Mesenchymal stem cell (in vitro differentiated cells and primary cell): Measurements from ENCODE around the gene CPT2.
A peak's percentile ranks its signal among the peaks of the same experiment; 100 is the strongest.
"Not testable (repeated sequence)": the region's sequence is repeated elsewhere in the genome, so short reads cannot be mapped to it uniquely, and the experiment has no call there.

ENCODE experiments used
- DNase-seq: peaks from one replicate; pipeline ENCODE4 v3.0.0-alpha.2; 2013
- H2AFZ ChIP-seq: one replicate; pipeline ENCODE4 v1.6.1; 2013; ENCODE audit warnings: low read depth, mild to moderate bottlenecking, control low read depth, inconsistent platforms, low read length, moderate library complexity
- H2AK5ac ChIP-seq: 2 replicates; pipeline ENCODE4 v1.6.1; 2013; ENCODE audit warnings: low read length, moderate library complexity, mild to moderate bottlenecking, inconsistent platforms; ENCODE audit not compliant: severe bottlenecking
- H2BK120ac ChIP-seq: one replicate; pipeline ENCODE4 v1.6.1; 2013; ENCODE audit warnings: low read depth, mild to moderate bottlenecking, inconsistent platforms, low read length, moderate library complexity
- H2BK12ac ChIP-seq, 2 experiments: one replicate each; pipeline ENCODE4 v1.6.1; 2013; ENCODE audit warnings: inconsistent platforms in 2 of 2, low read length in 2 of 2, mild to moderate bottlenecking in 2 of 2, moderate library complexity in 2 of 2, control low read depth in 1 of 2
- H2BK15ac ChIP-seq: one replicate; pipeline ENCODE4 v1.6.1; 2013; ENCODE audit warnings: mild to moderate bottlenecking, low read depth, inconsistent platforms; ENCODE audit not compliant: poor library complexity, severe bottlenecking
- H2BK5ac ChIP-seq: 2 replicates; pipeline ENCODE4 v1.6.1; 2013; ENCODE audit warnings: low read depth, mild to moderate bottlenecking, low read length, control low read depth, inconsistent platforms; ENCODE audit not compliant: poor library complexity, severe bottlenecking
- H3K14ac ChIP-seq, 2 experiments: one replicate each; pipeline ENCODE4 v1.6.1; 2013; ENCODE audit warnings: inconsistent platforms in 2 of 2, low read length in 2 of 2, control low read depth in 1 of 2, mild to moderate bottlenecking in 1 of 2, moderate library complexity in 1 of 2
- H3K18ac ChIP-seq, 2 experiments: one replicate each; pipeline ENCODE4 v1.6.1; 2013; ENCODE audit warnings: inconsistent platforms in 2 of 2, low read length in 2 of 2, control low read depth in 1 of 2, low read depth in 1 of 2, mild to moderate bottlenecking in 1 of 2
- H3K23ac ChIP-seq, 2 experiments: one replicate each; pipeline ENCODE4 v1.6.1; 2013; ENCODE audit warnings: inconsistent platforms in 2 of 2, low read length in 2 of 2, mild to moderate bottlenecking in 2 of 2, moderate library complexity in 2 of 2, control low read depth in 1 of 2
- H3K27ac ChIP-seq: 2 replicates; pipeline ENCODE4 v1.5.1; 2013; ENCODE audit warnings: mild to moderate bottlenecking, moderate library complexity, low read length, control low read depth, inconsistent platforms; ENCODE audit not compliant: poor library complexity, severe bottlenecking
- H3K27me3 ChIP-seq, 2 experiments: 2 replicates each; pipeline versions ENCODE4 v1.6.1 to v1.7.0; 2013; ENCODE audit warnings: low read length in 2 of 2, mild to moderate bottlenecking in 2 of 2, moderate library complexity in 2 of 2, control low read depth in 1 of 2, inconsistent platforms in 1 of 2; ENCODE audit not compliant: control insufficient read depth in 1 of 2, insufficient read depth in 1 of 2
- H3K36me3 ChIP-seq, 2 experiments: 2 replicates each; pipeline versions ENCODE4 v1.6.1 to v1.7.0; 2013; ENCODE audit warnings: low read length in 2 of 2, control low read depth in 1 of 2, inconsistent platforms in 1 of 2, low read depth in 1 of 2, mild to moderate bottlenecking in 1 of 2; ENCODE audit not compliant: insufficient read depth in 2 of 2, control insufficient read depth in 1 of 2
- H3K4ac ChIP-seq, 2 experiments: one replicate each; pipeline ENCODE4 v1.6.1; 2013; ENCODE audit warnings: inconsistent platforms in 2 of 2, low read length in 2 of 2, mild to moderate bottlenecking in 2 of 2, moderate library complexity in 2 of 2, control low read depth in 1 of 2, low read depth in 1 of 2
- H3K4me1 ChIP-seq: 2 replicates; pipeline ENCODE4 v1.6.1; 2013; ENCODE audit warnings: low read depth, low read length, control low read depth; ENCODE audit not compliant: control insufficient read depth, insufficient read depth
- H3K4me2 ChIP-seq: 2 replicates; pipeline ENCODE4 v1.6.1; 2013; ENCODE audit warnings: low read length, mild to moderate bottlenecking, inconsistent platforms; ENCODE audit not compliant: poor library complexity, severe bottlenecking
- H3K4me3 ChIP-seq, 2 experiments: 2 replicates each; pipeline versions ENCODE4 v1.5.1 to v1.7.0; 2013; ENCODE audit warnings: low read length in 2 of 2, mild to moderate bottlenecking in 2 of 2, control low read depth in 1 of 2, low read depth in 1 of 2; ENCODE audit not compliant: insufficient read depth in 1 of 2
- H3K79me1 ChIP-seq: replicated peaks from 2 replicates; pipeline ENCODE4 v1.6.1; 2013; ENCODE audit warnings: mild to moderate bottlenecking, control low read depth, low read length, inconsistent platforms; ENCODE audit not compliant: poor library complexity, severe bottlenecking
- H3K9ac ChIP-seq: 2 replicates; pipeline ENCODE4 v1.7.0; 2013; ENCODE audit warnings: mild to moderate bottlenecking, low read length, moderate library complexity
- H3K9me3 ChIP-seq: 2 replicates; pipeline ENCODE4 v1.7.0; 2013; ENCODE audit warnings: mild to moderate bottlenecking, low read length; ENCODE audit not compliant: control insufficient read depth
- H4K8ac ChIP-seq: one replicate; pipeline ENCODE4 v1.6.1; 2013; ENCODE audit warnings: inconsistent platforms, mild to moderate bottlenecking, low read length, moderate library complexity
- H4K91ac ChIP-seq: one replicate; pipeline ENCODE4 v1.6.1; 2013; ENCODE audit warnings: mild to moderate bottlenecking, low read length, inconsistent platforms
- WGBS: methylation state at CpG from one replicate; pipeline ENCODE4 v1.1.7; 2013; ENCODE audit warnings: mixed read lengths; 5-methylcytosine and 5-hydroxymethylcytosine counted together

CPT2 gene

DNA sequence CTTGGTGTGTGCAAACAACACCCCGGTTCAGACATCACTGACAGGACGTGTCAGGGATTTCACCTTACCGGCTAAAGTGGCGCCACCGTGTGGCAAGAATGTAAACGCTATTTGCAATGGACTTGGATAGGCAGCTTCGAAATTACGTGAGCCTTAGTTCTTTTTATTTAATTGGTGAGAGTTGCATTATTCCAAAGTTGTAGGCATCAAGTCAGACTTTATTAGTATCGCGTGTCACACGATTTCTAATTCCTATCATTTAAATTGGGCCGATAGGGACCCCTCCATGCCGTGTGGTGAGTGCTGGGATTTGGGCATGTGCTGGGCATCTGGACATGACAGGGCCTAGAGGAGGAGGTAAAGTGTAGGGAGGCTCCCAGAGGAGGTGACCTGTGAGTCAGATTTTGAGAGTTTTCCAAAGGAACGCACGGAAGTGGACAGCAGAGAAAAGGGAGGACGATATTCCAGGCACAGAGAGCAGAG lies 14.5 kb upstream of the CPT2 start:
- peak overlapping the region; percentile 64 for H3K9ac ChIP-seq
- no peak overlapping the region for H2BK5ac ChIP-seq
- H2AK5ac ChIP-seq: no peak overlapping the region
- WGBS: 33% methylated on average over 16 of the region's 16 CpGs
- H3K27me3 ChIP-seq: no peaks in the 10 kb centered on the region
- peak overlapping the region in 1 of 2 experiments; percentile 7 for H3K4me3 ChIP-seq
- no peak overlapping the region for H3K4ac ChIP-seq
- peak overlapping the region in 1 of 2 experiments; percentile 90 for H3K18ac ChIP-seq
- H4K91ac ChIP-seq: peak overlapping the region; percentile 22
- peak overlapping the region; percentile 3 for H2AFZ ChIP-seq
- H3K36me3 ChIP-seq: no peaks in the 10 kb centered on the region
- no peaks in the 10 kb centered on the region for H3K79me1 ChIP-seq
- H3K23ac ChIP-seq: no peak overlapping the region
- no peak overlapping the region for H4K8ac ChIP-seq
- H3K14ac ChIP-seq: no peak overlapping the region
- no peak overlapping the region for H2BK120ac ChIP-seq
- H3K27ac ChIP-seq: no peak overlapping the region
- no peak overlapping the region for H3K4me2 ChIP-seq
- H2BK12ac ChIP-seq: peak overlapping the region; percentile 4 to 87
- no peak overlapping the region for H2BK15ac ChIP-seq
- DNase-seq: peak; percentile 67
- H3K4me1 ChIP-seq: no peaks in the 10 kb centered on the region
- no peaks in the 10 kb centered on the region for H3K9me3 ChIP-seq

GRCh38 chr1:53182716-53183094 lies 13.9 kb upstream of the CPT2 start:
- peak overlapping the region; percentile 22 for H4K91ac ChIP-seq
- H3K4ac ChIP-seq: peak overlapping the region; percentile 54 to 92
- H3K14ac ChIP-seq: peak overlapping the region in 1 of 2 experiments; percentile 35
- no peaks in the 10 kb centered on the region for H3K27me3 ChIP-seq
- H3K9me3 ChIP-seq: no peaks in the 10 kb centered on the region
- H3K27ac ChIP-seq: no peak overlapping the region
- H3K4me3 ChIP-seq: peak overlapping the region in 1 of 2 experiments; percentile 7
- peak overlapping the region; percentile 4 to 87 for H2BK12ac ChIP-seq
- H3K18ac ChIP-seq: peak overlapping the region; percentile 67 to 90
- H3K79me1 ChIP-seq: no peaks in the 10 kb centered on the region
- no peak overlapping the region for H2AFZ ChIP-seq
- H3K36me3 ChIP-seq: no peaks in the 10 kb centered on the region
- WGBS: 83% methylated on average over 2 of the region's 3 CpGs
- no peak for DNase-seq
- H2AK5ac ChIP-seq: no peak overlapping the region
- peak overlapping the region; percentile 64 for H3K9ac ChIP-seq
- no peak overlapping the region for H3K23ac ChIP-seq
- no peak overlapping the region for H3K4me2 ChIP-seq
- no peak overlapping the region for H2BK15ac ChIP-seq
- H2BK5ac ChIP-seq: no peak overlapping the region
- H4K8ac ChIP-seq: peak overlapping the region; percentile 69
- no peaks in the 10 kb centered on the region for H3K4me1 ChIP-seq
- peak overlapping the region; percentile 71 for H2BK120ac ChIP-seq

- no peak overlapping the region for H3K4me2 ChIP-seq
- no peaks in the 10 kb centered on the region for H3K9me3 ChIP-seq
- H4K8ac ChIP-seq: peak overlapping the region; percentile 43
- no peak overlapping the region for H3K4me3 ChIP-seq
- H2AFZ ChIP-seq: no peak overlapping the region
- H3K36me3 ChIP-seq: no peaks in the 10 kb centered on the region
- 55% methylated on average over 5 of the region's 6 CpGs for WGBS
- peak overlapping the region; percentile 25 to 76 for H2BK12ac ChIP-seq
- peak; percentile 50 for DNase-seq
- no peak overlapping the region for H3K23ac ChIP-seq
- H3K79me1 ChIP-seq: no peaks in the 10 kb centered on the region
- H2BK120ac ChIP-seq: no peak overlapping the region
- no peaks in the 10 kb centered on the region for H3K27me3 ChIP-seq
- H2BK15ac ChIP-seq: no peak overlapping the region
- H2BK5ac ChIP-seq: no peak overlapping the region
- H3K14ac ChIP-seq: no peak overlapping the region
- peak overlapping the region; percentile 46 to 67 for H3K18ac ChIP-seq
- peak overlapping the region in 1 of 2 experiments; percentile 10 for H3K4ac ChIP-seq
- no peak overlapping the region for H2AK5ac ChIP-seq
- H4K91ac ChIP-seq: peak overlapping the region; percentile 8
- no peak overlapping the region for H3K27ac ChIP-seq
- H3K4me1 ChIP-seq: no peaks in the 10 kb centered on the region
- H3K9ac ChIP-seq: peak overlapping the region; percentile 64
These were observed 13.3 kb upstream of the CPT2 start for GRCh38 chr1:53183095-53183990.

- not testable (repeated sequence) for H2AFZ ChIP-seq, H2AK5ac ChIP-seq, H3K4me2 ChIP-seq, H2BK120ac ChIP-seq, H3K36me3 ChIP-seq, H3K18ac ChIP-seq, H3K79me1 ChIP-seq, H3K4me1 ChIP-seq, H3K4ac ChIP-seq, H3K27me3 ChIP-seq, H2BK5ac ChIP-seq, H2BK15ac ChIP-seq, DNase-seq, H4K91ac ChIP-seq, H3K4me3 ChIP-seq, H3K9me3 ChIP-seq, H3K27ac ChIP-seq, H3K23ac ChIP-seq, H3K14ac ChIP-seq, H4K8ac ChIP-seq
- peak overlapping the region; percentile 49 for H3K9ac ChIP-seq
- peak overlapping the region in 1 of 2 experiments; percentile 49 for H2BK12ac ChIP-seq
- 100% methylated on average over 2 of the region's 2 CpGs for WGBS
These were observed 10.7 kb upstream of the CPT2 start for GRCh38 chr1:53185955-53186297.
